Upper lobe of right lung (tissue), 1 donor: ENCODE data around the gene PHAF1. TPM values are rescaled to one million over a fixed set of nuclear protein-coding genes. Genes with fewer than 3 reads are reported as not detected.

Experiments used
- ATAC-seq: fragments of 200-7000 bp; cut with Tn5 transposase; one replicate; pipeline ENCODE4 v1.9.1; 2020; ENCODE audit warnings: mild to moderate bottlenecking, moderate library complexity
- DNase-seq: peaks from one replicate; pipeline ENCODE4 v3.0.0-alpha.2; 2020
- H3K27ac ChIP-seq: fragments of 200-600 bp; one replicate; pipeline ENCODE4 v1.8.0; 2022
- H3K27me3 ChIP-seq: fragments of 200-600 bp; one replicate; pipeline ENCODE4 v1.8.0; 2022; ENCODE audit warnings: mild to moderate bottlenecking
- H3K36me3 ChIP-seq: fragments of 200-600 bp; one replicate; pipeline ENCODE4 v1.8.0; 2022
- H3K4me1 ChIP-seq: fragments of 200-600 bp; one replicate; pipeline ENCODE4 v1.8.0; 2022
- H3K4me3 ChIP-seq: fragments of 200-600 bp; one replicate; pipeline ENCODE4 v1.8.0; 2022; ENCODE audit warnings: mild to moderate bottlenecking
- H3K9me3 ChIP-seq: fragments of 200-600 bp; one replicate; pipeline ENCODE4 v1.8.0; 2022
- intact Hi-C: fragments of 100-400 bp; cut with DNase I; formaldehyde crosslinking; loops from one replicate; pipeline ENCODE4 v1.11.0; 2022
- total RNA-seq: library from RNA; stranded (reverse); fragmentation: NEBNext Ultra II Directional; extraction: Animal tissue kit (Norgen Biotek cat#: 25700); gene quantifications from one replicate; pipeline ENCODE4 v1.2.1, GENCODE V29; 2021
- TF ChIP-seq, protein P1 (sequence below): fragments of 200-600 bp; IDR thresholded peaks from one replicate; pipeline ENCODE4 v1.8.0; 2022; ENCODE audit warnings: antibody characterized with exemption
- donor health status: DM: no; HTN: yes; CAD: no; lungs with severe emphysema.

PHAF1 gene
- total RNA-seq, 1 donor from 2014 or later = 16.4 TPM

- TF ChIP-seq, protein P1, sequence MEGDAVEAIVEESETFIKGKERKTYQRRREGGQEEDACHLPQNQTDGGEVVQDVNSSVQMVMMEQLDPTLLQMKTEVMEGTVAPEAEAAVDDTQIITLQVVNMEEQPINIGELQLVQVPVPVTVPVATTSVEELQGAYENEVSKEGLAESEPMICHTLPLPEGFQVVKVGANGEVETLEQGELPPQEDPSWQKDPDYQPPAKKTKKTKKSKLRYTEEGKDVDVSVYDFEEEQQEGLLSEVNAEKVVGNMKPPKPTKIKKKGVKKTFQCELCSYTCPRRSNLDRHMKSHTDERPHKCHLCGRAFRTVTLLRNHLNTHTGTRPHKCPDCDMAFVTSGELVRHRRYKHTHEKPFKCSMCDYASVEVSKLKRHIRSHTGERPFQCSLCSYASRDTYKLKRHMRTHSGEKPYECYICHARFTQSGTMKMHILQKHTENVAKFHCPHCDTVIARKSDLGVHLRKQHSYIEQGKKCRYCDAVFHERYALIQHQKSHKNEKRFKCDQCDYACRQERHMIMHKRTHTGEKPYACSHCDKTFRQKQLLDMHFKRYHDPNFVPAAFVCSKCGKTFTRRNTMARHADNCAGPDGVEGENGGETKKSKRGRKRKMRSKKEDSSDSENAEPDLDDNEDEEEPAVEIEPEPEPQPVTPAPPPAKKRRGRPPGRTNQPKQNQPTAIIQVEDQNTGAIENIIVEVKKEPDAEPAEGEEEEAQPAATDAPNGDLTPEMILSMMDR = no peak
- Histone ChIP-seq H3K36me3 (no peaks in the 10 kb centered on the region), H3K9me3 (no peaks in the 10 kb centered on the region), H3K4me3 (no peak overlapping the region), H3K4me1 (peaks cover 42% of the 10 kb centered on the region), H3K27me3 (no peaks in the 10 kb centered on the region), H3K27ac (no peak overlapping the region)
- ATAC-seq (no peak), DNase-seq (no peak)
- intact Hi-C loops = no loop called here
Observed at GRCh38 chr16:67176662-67177061, 66.9 kb downstream of the PHAF1 start.

DNA sequence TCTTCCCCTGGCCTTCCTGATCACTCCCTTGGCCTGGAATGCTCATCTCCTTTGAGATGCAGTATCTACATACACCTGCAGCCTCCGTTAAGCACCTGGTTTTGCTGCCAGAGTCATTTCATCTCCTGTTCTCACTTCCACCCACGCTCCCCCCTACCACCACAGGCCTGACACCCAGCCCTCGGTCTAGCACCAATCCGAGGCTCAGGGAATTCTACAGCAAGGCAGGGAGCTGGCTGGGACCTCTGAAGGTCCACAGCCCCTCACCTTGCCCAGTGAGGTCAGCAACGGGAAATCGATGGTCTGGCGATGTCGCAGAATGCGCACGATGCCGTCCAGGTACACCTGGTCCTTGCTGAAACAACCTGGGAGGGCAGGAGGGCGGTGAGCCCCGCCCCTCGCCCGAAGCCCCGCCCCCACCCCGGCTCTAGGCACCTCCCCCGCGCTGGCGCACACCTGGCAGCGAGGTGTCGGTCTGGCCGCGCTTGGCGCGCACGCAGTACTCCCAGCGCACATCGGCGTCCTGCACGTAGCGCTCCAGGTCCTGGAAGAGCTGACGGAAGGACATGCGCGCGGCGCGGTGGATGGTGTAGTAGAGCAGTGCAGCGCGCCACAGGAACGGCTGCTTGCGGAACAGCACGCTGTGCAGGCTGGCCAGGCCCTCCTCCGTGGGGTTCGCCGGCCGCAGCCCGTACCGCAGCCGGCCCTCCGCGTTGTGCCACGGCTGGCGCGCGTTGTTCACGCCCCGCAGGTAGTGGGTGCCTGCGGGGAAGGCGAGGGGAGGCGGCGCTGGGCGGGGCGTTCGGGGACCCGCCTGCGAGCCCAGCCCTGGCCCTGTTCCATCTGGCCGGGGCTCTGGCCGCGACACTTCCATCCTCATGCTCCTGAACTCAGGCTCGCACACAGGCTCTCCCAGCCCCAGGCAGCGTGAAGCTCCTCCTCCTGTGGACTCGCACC lies 68.3 kb downstream of the PHAF1 start:
- DNase-seq = peak; percentile 93
- Histone ChIP-seq H3K4me1 (peaks cover 42% of the 10 kb centered on the region), H3K4me3 (peak overlapping the region; percentile 49), H3K36me3 (no peaks in the 10 kb centered on the region), H3K27me3 (no peaks in the 10 kb centered on the region), H3K9me3 (no peaks in the 10 kb centered on the region), H3K27ac (peak overlapping the region; percentile 61)
- intact Hi-C loops = no loop called here
- ATAC-seq = peak; percentile 78
- TF ChIP-seq, protein P1 = peak; percentile 7

- TF ChIP-seq, protein P1 = no peak
- Histone ChIP-seq H3K27me3 (no peaks in the 10 kb centered on the region), H3K36me3 (no peaks in the 10 kb centered on the region), H3K4me1 (peaks cover 34% of the 10 kb centered on the region), H3K9me3 (no peaks in the 10 kb centered on the region), H3K27ac (no peak overlapping the region), H3K4me3 (no peak overlapping the region)
- ATAC-seq (no peak), DNase-seq (no peak)
- intact Hi-C loops = no loop called here
Observed at GRCh38 chr16:67179421-67180080, 69.8 kb downstream of the PHAF1 start.

GRCh38 chr16:67180166-67180565 lies 70.4 kb downstream of the PHAF1 start:
- no peak overlapping the region for H3K27ac ChIP-seq
- intact Hi-C loops = no loop called here
- H3K36me3 ChIP-seq = no peaks in the 10 kb centered on the region
- TF ChIP-seq, protein P1 = no peak
- ATAC-seq (no peak), DNase-seq (no peak)
- H3K27me3 ChIP-seq = no peaks in the 10 kb centered on the region
- no peak overlapping the region for H3K4me3 ChIP-seq
- peaks cover 34% of the 10 kb centered on the region for H3K4me1 ChIP-seq
- H3K9me3 ChIP-seq = no peaks in the 10 kb centered on the region

DNA sequence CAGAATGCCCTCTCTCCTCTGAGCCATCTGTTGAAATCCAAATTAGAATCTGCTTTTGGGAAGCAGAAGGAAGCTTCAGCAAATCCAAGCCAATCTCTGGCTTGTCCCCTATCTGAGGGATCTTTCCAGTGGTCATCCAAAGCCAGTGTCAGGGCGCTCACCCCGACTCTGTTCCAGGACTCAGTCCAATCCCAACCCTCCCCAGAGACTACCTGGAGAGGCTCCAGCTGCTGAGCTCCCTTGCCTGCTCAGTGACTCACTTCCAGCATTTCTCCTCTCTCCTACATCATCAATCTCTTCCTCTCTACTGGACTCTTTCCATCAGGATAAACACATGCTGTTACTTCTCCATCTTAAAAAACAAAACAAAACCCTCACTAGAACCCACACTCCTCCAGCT lies 71.6 kb downstream of the PHAF1 start:
- no peak for ATAC-seq
- H3K4me3 ChIP-seq = no peak overlapping the region
- no peak for DNase-seq
- no peaks in the 10 kb centered on the region for H3K27me3 ChIP-seq
- intact Hi-C loops = no loop called here
- no peaks in the 10 kb centered on the region for H3K36me3 ChIP-seq
- H3K9me3 ChIP-seq = no peaks in the 10 kb centered on the region
- H3K4me1 ChIP-seq = peaks cover 39% of the 10 kb centered on the region
- TF ChIP-seq, protein P1 = no peak
- peak overlapping the region; percentile 24 for H3K27ac ChIP-seq
